ENCODE results near the gene IL16. TPM values are rescaled to one million over a fixed set of nuclear protein-coding genes. Genes with fewer than 3 reads are reported as not detected.
A peak's percentile ranks its signal among the peaks of the same experiment; 100 is the strongest.

IL16 gene
- 0.81 TPM for total RNA-seq (2021; ENCODE audit: unreplicated experiment)
- 0.01 and 0.02 TPM in 2 replicates for polyA plus RNA-seq (2012)
- percentile 12 among the genes with signal in this experiment for Bru-seq, nascent RNA
- percentile 47 among the genes with signal in this experiment for BruChase-seq, experiment 1, labeled RNA remaining after a 6-hour chase
- BruChase-seq, experiment 2, labeled RNA remaining after a 2-hour chase: percentile 10 among the genes with signal in this experiment
- long read RNA-seq: 0 reads

- ATAC-seq (no peak), DNase-seq (ENCODE audit: low read depth, low spot score) (no peak)
- ChIA-PET RAD21 (ENCODE audit: low non-redundant PET in 1 of 2, low total read pairs in 2 of 2, uncharacterized antibody in 2 of 2, unreplicated experiment in 2 of 2) (no interaction called here), POLR2A (no interaction called here), CTCF (no interaction called here)
- Histone ChIP-seq H3K4me2 (ENCODE audit: low read length) (no peak within 1 kb of the TSS), H2AFZ (ENCODE audit: low read depth, low read length, poor library complexity, severe bottlenecking) (no peak within 1 kb of the TSS), H3K27me3 (ENCODE audit: insufficient read depth, low read length) (no peaks in the 10 kb centered on the region), H3K27ac (ENCODE audit: low read depth, low read length) (no peak within 1 kb of the TSS), H3K79me2 (ENCODE audit: insufficient read depth, low read length) (no peaks in the 10 kb centered on the region), H3K9me2 (ENCODE audit: insufficient read depth) (no peaks in the 10 kb centered on the region), H3K9ac (ENCODE audit: low read length) (no peak within 1 kb of the TSS), H4K20me1 (ENCODE audit: insufficient read depth) (no peaks in the 10 kb centered on the region), H3K9me3 (ENCODE audit: control insufficient read depth in 1 of 2, insufficient read depth in 1 of 2, low read depth in 1 of 2, low read length in 2 of 2) (no peaks in the 10 kb centered on the region), H3K36me3 (ENCODE audit: control insufficient read depth in 1 of 2, insufficient read depth in 2 of 2, low read length in 2 of 2) (no peaks in the 10 kb centered on the region), H3K4me1 (ENCODE audit: control insufficient read depth in 1 of 2, insufficient read depth in 2 of 2, low read length in 2 of 2) (no peaks in the 10 kb centered on the region), H3K4me3 (replicated peaks in 1 of 2; ENCODE audit: low read depth in 1 of 2, low read length in 2 of 2) (no peak within 1 kb of the TSS)
- intact Hi-C loops (cut with micrococcal nuclease): no loop called here
- no peak for TF ChIP-seq SIN3A (IDR thresholded peaks at IDR 0.05; ENCODE audit: low read depth)
- TF ChIP-seq REST (IDR thresholded peaks at IDR 0.05; ENCODE audit: low read depth): no peak
- TF ChIP-seq JUND (IDR thresholded peaks at IDR 0.05): no peak
- TF ChIP-seq YY1 (IDR thresholded peaks at IDR 0.05; ENCODE audit: extremely low read depth, insufficient replicate concordance, low read depth, low read length): no peak
- TF ChIP-seq POLR2AphosphoS5 (IDR thresholded peaks at IDR 0.05; ENCODE audit: low read depth, low read length): no peak
- no peak for TF ChIP-seq EGR1 (IDR thresholded peaks at IDR 0.05; ENCODE audit: low read depth)
- no peak for TF ChIP-seq SRF (IDR thresholded peaks at IDR 0.05; ENCODE audit: low read depth)
- TF ChIP-seq, protein P1, sequence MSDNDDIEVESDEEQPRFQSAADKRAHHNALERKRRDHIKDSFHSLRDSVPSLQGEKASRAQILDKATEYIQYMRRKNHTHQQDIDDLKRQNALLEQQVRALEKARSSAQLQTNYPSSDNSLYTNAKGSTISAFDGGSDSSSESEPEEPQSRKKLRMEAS (IDR thresholded peaks at IDR 0.05): no peak
- no peak for TF ChIP-seq SP1 (IDR thresholded peaks at IDR 0.05; ENCODE audit: low read depth)
- BruUV-seq (replicated peaks): no TSS peak
Observed at GRCh38 chr15:81196576-81197254, at the start of gene IL16. Gene IL16 (plus strand): TSS chr15:81196879. CDS start chr15:81225400, 28,521 bp downstream.

Data from HCT116 (cell line).